IMR-90 (cell line): Measurements from ENCODE around the gene CWC22. TPM values are rescaled to one million over a fixed set of nuclear protein-coding genes. Genes with fewer than 3 reads are reported as not detected.

ENCODE experiments used
- ATAC-seq: fragments of 200-7000 bp; cut with Tn5 transposase; 2 replicates; pipeline ENCODE4 v1.9.1; 2020; ENCODE audit warnings: low read depth, mild to moderate bottlenecking, moderate library complexity
- BruUV-seq: library from RNA; stranded (reverse); fragments of 400-500 nt; replicated peaks from 2 replicates; lab custom pipeline; 2021; lab: Mats Ljungman, UMichigan
- CTCF ChIA-PET: fragments of 300-600 bp; formaldehyde crosslinking; extraction: SDS; loops from one replicate; lab custom pipeline; 2021; ENCODE audit warnings: antibody characterized with exemption; lab: Yijun Ruan, JAX
- POLR2A ChIA-PET: fragments of 300-600 bp; sonication (Branson Sonifier 250); formaldehyde crosslinking; loops from one replicate; lab custom pipeline; 2022; ENCODE audit warnings: antibody characterized with exemption; ENCODE audit not compliant: unreplicated experiment; lab: Charles Lee
- DNase-seq: peaks from one replicate; pipeline ENCODE4 v3.0.0; 2013
- H2AFZ ChIP-seq: replicated peaks from 2 replicates; pipeline ENCODE3; 2013; ENCODE audit warnings: low read length, mild to moderate bottlenecking; ENCODE audit not compliant: poor library complexity
- H2AK5ac ChIP-seq: 2 replicates; pipeline ENCODE4 v1.6.1; 2013; ENCODE audit warnings: low read depth, low read length, inconsistent platforms
- H2AK9ac ChIP-seq: replicated peaks from 2 replicates; pipeline ENCODE3; 2013; ENCODE audit warnings: mild to moderate bottlenecking, low read depth, low read length, moderate library complexity; ENCODE audit not compliant: poor library complexity
- H2BK120ac ChIP-seq: 2 replicates; pipeline ENCODE4 v1.6.1; 2013; ENCODE audit warnings: low read depth, low read length, inconsistent platforms
- H2BK15ac ChIP-seq: 3 replicates; pipeline ENCODE4 v1.6.1; 2013; ENCODE audit warnings: low read depth, low read length, inconsistent platforms
- H2BK20ac ChIP-seq: 2 replicates; pipeline ENCODE4 v1.6.1; 2013; ENCODE audit warnings: low read depth, mild to moderate bottlenecking, inconsistent platforms, low read length, moderate library complexity
- H2BK5ac ChIP-seq: 2 replicates; pipeline ENCODE4 v1.6.1; 2013; ENCODE audit warnings: mild to moderate bottlenecking, low read depth, low read length, inconsistent platforms; ENCODE audit not compliant: poor library complexity, severe bottlenecking
- H3K14ac ChIP-seq: replicated peaks from 2 replicates; pipeline ENCODE4 v1.6.1; 2013; ENCODE audit warnings: low read depth, low read length, inconsistent platforms
- H3K18ac ChIP-seq: 2 replicates; pipeline ENCODE4 v1.6.1; 2013; ENCODE audit warnings: low read depth, low read length, control low read depth
- H3K23ac ChIP-seq: 2 replicates; pipeline ENCODE4 v1.6.1; 2013; ENCODE audit warnings: low read depth, low read length, inconsistent platforms
- H3K27ac ChIP-seq: 2 replicates; pipeline ENCODE4 v1.5.1; 2013; ENCODE audit warnings: mild to moderate bottlenecking, control low read depth, low read length; ENCODE audit not compliant: insufficient read depth
- H3K27me3 ChIP-seq: 2 replicates; pipeline ENCODE4 v1.6.1; 2013; ENCODE audit warnings: low read length; ENCODE audit not compliant: control insufficient read depth, insufficient read depth
- H3K36me3 ChIP-seq: 2 replicates; pipeline ENCODE4 v1.6.1; 2013; ENCODE audit warnings: low read length, mixed read lengths; ENCODE audit not compliant: control insufficient read depth, insufficient read depth
- H3K4ac ChIP-seq: 2 replicates; pipeline ENCODE4 v1.6.1; 2013; ENCODE audit warnings: low read depth, low read length, inconsistent platforms
- H3K4me1 ChIP-seq: 2 replicates; pipeline ENCODE4 v1.6.1; 2013; ENCODE audit warnings: low read length, mixed read lengths; ENCODE audit not compliant: control insufficient read depth, insufficient read depth
- H3K4me2 ChIP-seq: 2 replicates; pipeline ENCODE4 v1.6.1; 2013; ENCODE audit warnings: low read depth, mild to moderate bottlenecking, control low read depth, low read length, moderate library complexity
- H3K4me3 ChIP-seq: 2 replicates; pipeline ENCODE4 v1.5.1; 2013; ENCODE audit warnings: low read depth, mild to moderate bottlenecking, control low read depth, low read length, moderate library complexity; ENCODE audit not compliant: insufficient read depth
- H3K56ac ChIP-seq: 2 replicates; pipeline ENCODE4 v1.6.1; 2013; ENCODE audit warnings: low read length, inconsistent platforms; ENCODE audit not compliant: insufficient read depth; ENCODE audit errors: extremely low read depth
- H3K79me1 ChIP-seq, 2 experiments: 2 replicates each; pipeline ENCODE4 v1.6.1; 2013; ENCODE audit warnings: low read length in 2 of 2, inconsistent platforms in 1 of 2, low read depth in 1 of 2
- H3K9ac ChIP-seq: 2 replicates; pipeline ENCODE4 v1.6.1; 2013; ENCODE audit warnings: low read depth, low read length, control low read depth
- H3K9me1 ChIP-seq: 2 replicates; pipeline ENCODE4 v1.6.1; 2013; ENCODE audit warnings: low read length, inconsistent platforms; ENCODE audit not compliant: insufficient read depth
- H3K9me3 ChIP-seq: 2 replicates; pipeline ENCODE4 v1.6.1; 2013; ENCODE audit warnings: low read length; ENCODE audit not compliant: control insufficient read depth, insufficient read depth
- H4K20me1 ChIP-seq: 2 replicates; pipeline ENCODE4 v1.6.1; 2013; ENCODE audit warnings: low read length, inconsistent platforms; ENCODE audit not compliant: insufficient read depth
- H4K5ac ChIP-seq: 2 replicates; pipeline ENCODE4 v1.6.1; 2013; ENCODE audit warnings: mild to moderate bottlenecking, low read depth, low read length, control low read depth
- H4K8ac ChIP-seq, 2 experiments: 2 replicates each; pipeline ENCODE4 v1.6.1; 2013; ENCODE audit warnings: low read depth in 2 of 2, low read length in 2 of 2, control low read depth in 1 of 2, inconsistent platforms in 1 of 2
- H4K91ac ChIP-seq: 2 replicates; pipeline ENCODE4 v1.6.1; 2013; ENCODE audit warnings: low read depth, low read length, inconsistent platforms; ENCODE audit not compliant: insufficient read depth
- CHD1 ChIP-seq: IDR thresholded peaks from 2 replicates; pipeline ENCODE4 v1.6.1; 2012; ENCODE audit warnings: low read depth, low read length, improper control_type of control experiment
- FOS ChIP-seq: fragments of 150-350 bp; IDR thresholded peaks from 2 replicates; pipeline ENCODE4 v1.6.1; 2016; ENCODE audit warnings: low read depth, low read length
- NFE2L2 ChIP-seq: fragments of 150-350 bp; IDR thresholded peaks from 2 replicates; pipeline ENCODE4 v1.6.1; 2016; ENCODE audit warnings: low read depth, mild to moderate bottlenecking, low read length
- SMC3 ChIP-seq: fragments of 150-350 bp; IDR thresholded peaks from 2 replicates; pipeline ENCODE4 v1.6.1; 2016; ENCODE audit warnings: low read depth, mild to moderate bottlenecking, antibody characterized with exemption, low read length, moderate library complexity
- WGBS, 2 experiments: methylation state at CpG; one replicate each; pipeline versions ENCODE4 v1.1.5 to v1.1.7; 2013; ENCODE audit warnings: missing lambda C conversion rate in 2 of 2; ENCODE audit not compliant: insufficient read length in 1 of 2; ENCODE audit errors: extremely low coverage in 2 of 2; 5-methylcytosine and 5-hydroxymethylcytosine counted together
- dilution Hi-C: fragments of 300-500 bp; cut with HindIII; formaldehyde crosslinking; loops from one replicate; pipeline ENCODE4 v1.14.3; 2018; ENCODE audit warnings: low sequenced_read_pairs; ENCODE audit not compliant: unreplicated experiment
- in situ Hi-C: fragments of 300-500 bp; cut with MboI; formaldehyde crosslinking; loops from 3 replicates; pipeline ENCODE4 v1.14.3; 2019; ENCODE audit warnings: low sequenced_read_pairs, inconsistent platforms, mixed read lengths
- intact Hi-C: fragments of 100-400 bp; cut with micrococcal nuclease; formaldehyde crosslinking; loops from 2 replicates; pipeline ENCODE4 v1.10.0; 2022
- polyA plus RNA-seq, 3 experiments: library from polyadenylated mRNA; depleted of rRNA; stranded (reverse); fragments of >200 nt; gene quantifications; 2 replicates each; pipeline ENCODE4 v1.2.3, GENCODE V29; 2012; ENCODE audit warnings: low replicate concordance in 1 of 3
- total RNA-seq: library from RNA; depleted of rRNA; stranded (reverse); fragments of >200 nt; gene quantifications from 2 replicates; pipeline ENCODE4 v1.2.3, GENCODE V29; 2012

CWC22 gene
- total and polyA plus RNA-seq, 2 of the 4 experiments (the other 2 are of a cell fraction): 4.5 to 17.9 TPM

GRCh38 chr2:179948058-179948457, 59.0 kb downstream of the CWC22 start:
- peaks cover 14% of the 10 kb centered on the region for H3K36me3 ChIP-seq
- dilution Hi-C loops (no loop called here), in situ Hi-C loops (no loop called here), intact Hi-C loops (no loop called here)
- H3K14ac ChIP-seq: no peak overlapping the region
- no peaks in the 10 kb centered on the region; a peak in 1 of 4 replicates for H3K79me1 ChIP-seq
- no peaks in the 10 kb centered on the region for H3K9me3 ChIP-seq
- no peak overlapping the region for H4K5ac ChIP-seq
- no peak overlapping the region for H3K4ac ChIP-seq
- no peaks in the 10 kb centered on the region for H3K9me1 ChIP-seq
- no peak for TF ChIP-seq FOS
- no peak for TF ChIP-seq CHD1
- TF ChIP-seq SMC3: no peak
- TF ChIP-seq NFE2L2: no peak
- no peak overlapping the region for H3K4me2 ChIP-seq
- H2BK120ac ChIP-seq: no peak overlapping the region
- WGBS, 2 experiments: no CpG with 5 or more reads among the region's 1 CpG
- no peak overlapping the region for H3K18ac ChIP-seq
- no peak overlapping the region for H3K23ac ChIP-seq
- no peaks in the 10 kb centered on the region for H3K4me1 ChIP-seq
- H3K27ac ChIP-seq: no peak overlapping the region
- no peak overlapping the region for H2AK5ac ChIP-seq
- no peak overlapping the region for H4K91ac ChIP-seq
- ATAC-seq (no peak), DNase-seq (no peak)
- no peak overlapping the region for H2AFZ ChIP-seq
- ChIA-PET CTCF (interaction anchor here (0.6 kb wide), 1 partner anchor 13 kb away, joined by 4 read pairs; no protein-coding TSS in a partner anchor), POLR2A (no interaction called here)
- no peak overlapping the region for H3K4me3 ChIP-seq
- no peak overlapping the region for H3K9ac ChIP-seq
- no peak overlapping the region for H2AK9ac ChIP-seq
- no peak overlapping the region for H3K56ac ChIP-seq
- H3K27me3 ChIP-seq: no peaks in the 10 kb centered on the region
- H4K20me1 ChIP-seq: no peaks in the 10 kb centered on the region
- no peak overlapping the region for H2BK15ac ChIP-seq
- H2BK5ac ChIP-seq: no peak overlapping the region
- H2BK20ac ChIP-seq: no peak overlapping the region
- BruUV-seq: no TSS peak
- no peak overlapping the region for H4K8ac ChIP-seq
